ENCODE results near the gene STX8.

GRCh38 chr17:9330611-9331271 lies 244.9 kb downstream of the STX8 start:
- no peak for TF ChIP-seq ZBTB7A (tag by site-specific recombination; IDR thresholded peaks at IDR 0.05; ENCODE audit: low read depth)
- TF ChIP-seq CTCF (tag by site-specific recombination; IDR thresholded peaks at IDR 0.05), result no peak
- no peak for TF ChIP-seq ZNF211 (tag by site-specific recombination; IDR thresholded peaks at IDR 0.05; ENCODE audit: low read depth)
- no peak for TF ChIP-seq ZNF664 (tag by site-specific recombination; IDR thresholded peaks at IDR 0.05)
- no peak for TF ChIP-seq TCF7L2 (IDR thresholded peaks at IDR 0.05; ENCODE audit: borderline replicate concordance, low read depth, low read length)
- TF ChIP-seq, protein P1, sequence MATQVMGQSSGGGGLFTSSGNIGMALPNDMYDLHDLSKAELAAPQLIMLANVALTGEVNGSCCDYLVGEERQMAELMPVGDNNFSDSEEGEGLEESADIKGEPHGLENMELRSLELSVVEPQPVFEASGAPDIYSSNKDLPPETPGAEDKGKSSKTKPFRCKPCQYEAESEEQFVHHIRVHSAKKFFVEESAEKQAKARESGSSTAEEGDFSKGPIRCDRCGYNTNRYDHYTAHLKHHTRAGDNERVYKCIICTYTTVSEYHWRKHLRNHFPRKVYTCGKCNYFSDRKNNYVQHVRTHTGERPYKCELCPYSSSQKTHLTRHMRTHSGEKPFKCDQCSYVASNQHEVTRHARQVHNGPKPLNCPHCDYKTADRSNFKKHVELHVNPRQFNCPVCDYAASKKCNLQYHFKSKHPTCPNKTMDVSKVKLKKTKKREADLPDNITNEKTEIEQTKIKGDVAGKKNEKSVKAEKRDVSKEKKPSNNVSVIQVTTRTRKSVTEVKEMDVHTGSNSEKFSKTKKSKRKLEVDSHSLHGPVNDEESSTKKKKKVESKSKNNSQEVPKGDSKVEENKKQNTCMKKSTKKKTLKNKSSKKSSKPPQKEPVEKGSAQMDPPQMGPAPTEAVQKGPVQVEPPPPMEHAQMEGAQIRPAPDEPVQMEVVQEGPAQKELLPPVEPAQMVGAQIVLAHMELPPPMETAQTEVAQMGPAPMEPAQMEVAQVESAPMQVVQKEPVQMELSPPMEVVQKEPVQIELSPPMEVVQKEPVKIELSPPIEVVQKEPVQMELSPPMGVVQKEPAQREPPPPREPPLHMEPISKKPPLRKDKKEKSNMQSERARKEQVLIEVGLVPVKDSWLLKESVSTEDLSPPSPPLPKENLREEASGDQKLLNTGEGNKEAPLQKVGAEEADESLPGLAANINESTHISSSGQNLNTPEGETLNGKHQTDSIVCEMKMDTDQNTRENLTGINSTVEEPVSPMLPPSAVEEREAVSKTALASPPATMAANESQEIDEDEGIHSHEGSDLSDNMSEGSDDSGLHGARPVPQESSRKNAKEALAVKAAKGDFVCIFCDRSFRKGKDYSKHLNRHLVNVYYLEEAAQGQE (tag by site-specific recombination; IDR thresholded peaks at IDR 0.05), result no peak
- TF ChIP-seq BCL11A (tag by site-specific recombination; IDR thresholded peaks at IDR 0.05; ENCODE audit: low read depth), result no peak
- TF ChIP-seq TSHZ1 (tag by site-specific recombination; IDR thresholded peaks at IDR 0.05; ENCODE audit: borderline replicate concordance), result no peak

Data from HEK293 (cell line).